GM12875 (cell line): ENCODE measurements around the gene LGALS9.

Experiments used
- H3K4me3 ChIP-seq: one replicate; pipeline ENCODE4 v1.5.1; 2011; ENCODE audit warnings: low read depth, low read length, control low read depth
- TF ChIP-seq, protein P1 (sequence below): IDR thresholded peaks from 2 replicates; pipeline ENCODE4 v1.5.1; 2011; ENCODE audit warnings: low read depth, mild to moderate bottlenecking, control low read depth, inconsistent platforms, low read length, moderate library complexity, borderline replicate concordance; ENCODE audit not compliant: insufficient read depth

LGALS9 gene

DNA sequence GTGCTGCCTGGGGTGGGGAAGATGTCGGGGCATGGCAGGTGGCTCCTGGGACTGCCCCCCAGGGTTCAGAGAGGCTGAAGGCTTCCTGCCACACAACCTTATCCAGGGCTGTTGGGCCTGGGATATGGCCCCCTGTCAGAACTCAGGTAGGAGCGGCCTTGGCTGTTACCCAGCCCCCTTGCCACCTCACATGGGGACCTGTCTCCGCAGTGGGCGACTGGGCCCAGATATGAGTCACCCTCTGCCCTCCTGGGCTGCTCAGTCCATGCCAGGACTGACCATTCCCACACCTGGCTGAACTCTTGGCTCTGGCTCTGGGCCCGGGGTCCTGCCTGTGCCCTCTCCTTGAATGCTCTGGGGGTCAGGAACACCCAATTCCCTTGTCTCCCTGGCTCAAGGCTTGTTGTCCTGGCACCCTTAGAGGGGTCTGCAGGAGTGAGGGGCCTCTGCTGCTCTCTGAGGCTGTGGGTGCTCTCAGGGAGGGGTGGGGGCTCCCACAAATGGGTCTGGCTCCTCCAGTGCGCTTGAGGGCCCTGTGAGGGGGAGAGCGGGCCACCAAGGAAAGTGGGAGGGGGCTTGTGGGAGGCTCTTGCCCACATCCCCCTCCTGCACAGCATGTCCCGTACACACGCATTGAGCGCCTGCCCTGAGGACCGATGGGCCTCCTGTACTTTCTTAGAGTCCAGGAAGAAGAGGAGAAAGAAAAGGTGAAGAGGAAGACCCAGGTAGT lies 36.0 kb downstream of the LGALS9 start:
- TF ChIP-seq, protein P1, sequence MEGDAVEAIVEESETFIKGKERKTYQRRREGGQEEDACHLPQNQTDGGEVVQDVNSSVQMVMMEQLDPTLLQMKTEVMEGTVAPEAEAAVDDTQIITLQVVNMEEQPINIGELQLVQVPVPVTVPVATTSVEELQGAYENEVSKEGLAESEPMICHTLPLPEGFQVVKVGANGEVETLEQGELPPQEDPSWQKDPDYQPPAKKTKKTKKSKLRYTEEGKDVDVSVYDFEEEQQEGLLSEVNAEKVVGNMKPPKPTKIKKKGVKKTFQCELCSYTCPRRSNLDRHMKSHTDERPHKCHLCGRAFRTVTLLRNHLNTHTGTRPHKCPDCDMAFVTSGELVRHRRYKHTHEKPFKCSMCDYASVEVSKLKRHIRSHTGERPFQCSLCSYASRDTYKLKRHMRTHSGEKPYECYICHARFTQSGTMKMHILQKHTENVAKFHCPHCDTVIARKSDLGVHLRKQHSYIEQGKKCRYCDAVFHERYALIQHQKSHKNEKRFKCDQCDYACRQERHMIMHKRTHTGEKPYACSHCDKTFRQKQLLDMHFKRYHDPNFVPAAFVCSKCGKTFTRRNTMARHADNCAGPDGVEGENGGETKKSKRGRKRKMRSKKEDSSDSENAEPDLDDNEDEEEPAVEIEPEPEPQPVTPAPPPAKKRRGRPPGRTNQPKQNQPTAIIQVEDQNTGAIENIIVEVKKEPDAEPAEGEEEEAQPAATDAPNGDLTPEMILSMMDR = no peak
- H3K4me3 ChIP-seq = no peak overlapping the region

DNA sequence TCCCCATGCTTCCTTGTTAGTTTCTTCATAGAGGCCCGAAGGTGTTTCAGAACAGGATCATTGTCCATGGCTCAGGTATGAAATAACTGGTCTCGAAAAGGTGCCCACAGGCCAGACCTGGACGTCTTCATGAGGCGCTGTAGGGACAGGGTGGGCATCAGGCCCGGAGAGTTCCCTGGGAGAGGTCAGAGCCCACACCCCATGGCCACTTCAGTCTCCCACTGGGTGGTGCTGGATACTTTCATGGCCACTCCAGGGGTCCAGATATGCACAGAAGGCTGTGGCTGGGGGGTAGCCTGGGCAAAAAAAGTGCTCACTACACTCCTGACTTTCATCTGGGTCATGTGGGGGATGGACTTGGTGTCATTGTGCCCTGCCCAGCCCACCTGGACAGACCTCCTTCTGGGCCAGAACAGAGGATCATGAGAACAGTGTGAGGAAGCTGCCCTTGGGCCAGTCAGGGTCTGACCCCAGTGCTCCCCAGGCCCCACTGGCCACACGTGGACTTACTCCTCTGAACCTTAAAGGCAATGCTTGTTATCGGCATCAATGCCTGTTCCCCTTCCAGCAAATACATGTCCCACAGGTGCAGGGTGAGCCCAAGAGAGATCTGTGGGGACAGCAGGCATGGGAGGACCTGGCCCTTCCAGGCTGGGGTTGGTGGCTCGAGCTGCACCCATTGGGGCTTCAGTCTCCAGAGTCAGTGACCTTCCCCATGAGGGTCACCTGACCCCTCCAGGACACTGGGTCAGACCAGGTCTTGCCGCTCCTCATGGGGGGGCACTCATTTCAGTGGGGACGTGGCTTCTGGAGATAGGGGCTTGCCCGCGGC lies 36.9 kb downstream of the LGALS9 start:
- TF ChIP-seq, protein P1 = no peak
- no peak overlapping the region for H3K4me3 ChIP-seq

DNA sequence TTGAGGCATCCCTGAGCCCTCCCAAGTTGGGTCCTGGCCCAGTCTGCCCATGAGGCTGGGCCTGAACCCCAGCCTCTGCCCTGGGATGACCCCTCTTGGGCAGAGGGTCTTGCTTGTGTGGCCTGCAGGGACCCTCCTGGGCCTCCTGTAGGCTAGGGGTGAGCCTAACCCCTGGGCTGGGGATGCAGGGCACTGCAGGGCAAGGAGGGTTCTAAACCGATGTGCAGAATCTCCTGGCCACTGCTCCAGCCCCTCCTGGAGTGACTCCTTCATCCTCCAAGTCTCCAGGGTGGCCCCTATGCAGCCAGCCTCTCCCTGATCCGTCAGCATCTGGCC lies 37.5 kb downstream of the LGALS9 start:
- TF ChIP-seq, protein P1 = no peak
- H3K4me3 ChIP-seq = no peak overlapping the region

DNA sequence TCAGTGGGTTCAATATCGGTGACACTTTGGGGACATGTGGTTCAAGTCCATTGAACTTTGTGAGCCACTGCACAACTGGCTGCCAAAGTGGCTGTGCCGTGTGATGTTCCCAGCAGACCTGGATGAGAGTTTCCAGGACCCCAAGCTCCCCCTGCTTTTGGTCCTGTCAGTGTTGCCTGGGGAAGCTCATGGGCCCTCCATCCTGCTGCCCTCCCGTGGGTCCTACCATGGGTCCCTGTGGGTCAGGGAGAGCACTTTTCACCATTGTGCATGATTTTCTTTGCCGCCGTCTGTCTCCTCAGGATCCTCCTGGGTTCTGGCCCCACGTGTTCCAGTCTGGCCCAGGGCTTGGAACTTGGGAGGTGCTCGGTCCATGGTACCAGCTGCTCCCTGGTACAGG lies 38.1 kb downstream of the LGALS9 start:
- TF ChIP-seq, protein P1 = no peak
- no peak overlapping the region for H3K4me3 ChIP-seq

DNA sequence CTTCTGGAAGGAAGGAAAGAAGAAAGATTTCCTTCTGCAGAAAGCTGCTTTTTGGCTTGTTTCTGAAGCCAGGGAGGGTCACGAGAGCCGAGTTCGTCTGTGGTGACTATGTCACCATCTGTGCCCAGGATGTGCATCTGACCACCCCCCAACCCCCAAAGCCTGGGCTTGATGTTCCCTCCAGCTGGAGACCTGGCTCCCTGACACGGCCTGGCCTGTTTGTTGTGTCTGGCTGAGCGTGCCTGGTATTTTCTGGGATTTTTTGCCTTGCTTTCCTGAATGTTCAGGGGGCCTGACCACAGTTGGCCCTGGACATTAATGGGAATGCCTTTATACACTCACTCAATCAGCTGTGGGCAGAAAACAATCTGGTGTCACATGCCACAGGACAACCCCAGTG lies 38.9 kb downstream of the LGALS9 start:
- TF ChIP-seq, protein P1 = no peak

DNA sequence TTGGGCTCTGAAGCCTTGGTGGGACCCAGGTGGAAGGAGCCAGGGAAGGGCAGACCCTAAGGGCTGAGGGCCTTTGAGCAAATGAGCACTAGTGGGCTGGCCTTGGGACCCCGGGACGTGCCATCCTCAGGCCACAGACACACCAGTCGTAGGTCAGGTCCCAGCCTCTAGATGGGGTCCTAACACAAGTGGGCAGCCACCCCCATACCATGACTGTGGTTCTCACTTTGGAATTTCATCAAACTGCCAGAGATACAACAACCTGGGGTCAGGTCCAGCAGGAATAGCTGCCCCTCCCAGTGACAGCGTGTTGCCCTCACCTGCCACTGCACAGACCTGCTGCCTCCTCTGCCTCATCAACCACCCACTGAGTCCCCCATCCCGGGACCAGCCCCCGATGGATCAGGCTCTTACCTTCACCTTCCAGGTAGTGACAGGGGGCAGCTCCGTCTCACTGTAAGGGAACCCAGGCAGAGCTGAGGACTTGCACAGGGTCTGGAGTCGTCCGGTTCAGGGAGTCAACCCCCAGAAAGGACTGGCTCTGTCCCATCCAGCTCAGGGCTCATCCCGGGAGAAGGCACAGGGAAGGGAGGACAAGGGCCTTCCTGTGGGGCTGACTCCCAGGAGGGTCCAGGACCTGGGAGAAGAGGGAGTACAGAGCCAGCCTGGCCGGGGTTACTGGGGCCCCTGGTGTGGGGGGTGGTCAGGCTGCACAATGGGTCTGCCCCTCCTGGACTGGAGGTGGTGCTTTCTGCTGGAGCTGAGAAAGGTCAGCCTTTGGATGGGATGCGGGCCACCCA lies 40.0 kb downstream of the LGALS9 start:
- H3K4me3 ChIP-seq = no peak overlapping the region
- TF ChIP-seq, protein P1 = no peak

More for the DNA sequence above, 38.9 kb downstream of the LGALS9 start:
- H3K4me3 ChIP-seq = no peak overlapping the region
